ENCODE results near the gene CFAP43. TPM values are rescaled to one million over a fixed set of nuclear protein-coding genes. Genes with fewer than 3 reads are reported as not detected.
A peak's percentile ranks its signal among the peaks of the same experiment; 100 is the strongest.

CFAP43 gene
- total and polyA plus RNA-seq, 2 experiments from 2014 or later, result 0.24 to 0.44 TPM

GRCh38 chr10:104233817-104234216 lies 1.7 kb upstream of the CFAP43 start (continued):
- TF ChIP-seq REST (IDR thresholded peaks at IDR 0.05; ENCODE audit: unreplicated experiment), result no peak
- TF ChIP-seq STAT1 (IDR thresholded peaks at IDR 0.05; ENCODE audit: unreplicated experiment), result no peak
- TF ChIP-seq NANOG (IDR thresholded peaks at IDR 0.05; ENCODE audit: borderline replicate concordance), result no peak
- TF ChIP-seq, protein P1, sequence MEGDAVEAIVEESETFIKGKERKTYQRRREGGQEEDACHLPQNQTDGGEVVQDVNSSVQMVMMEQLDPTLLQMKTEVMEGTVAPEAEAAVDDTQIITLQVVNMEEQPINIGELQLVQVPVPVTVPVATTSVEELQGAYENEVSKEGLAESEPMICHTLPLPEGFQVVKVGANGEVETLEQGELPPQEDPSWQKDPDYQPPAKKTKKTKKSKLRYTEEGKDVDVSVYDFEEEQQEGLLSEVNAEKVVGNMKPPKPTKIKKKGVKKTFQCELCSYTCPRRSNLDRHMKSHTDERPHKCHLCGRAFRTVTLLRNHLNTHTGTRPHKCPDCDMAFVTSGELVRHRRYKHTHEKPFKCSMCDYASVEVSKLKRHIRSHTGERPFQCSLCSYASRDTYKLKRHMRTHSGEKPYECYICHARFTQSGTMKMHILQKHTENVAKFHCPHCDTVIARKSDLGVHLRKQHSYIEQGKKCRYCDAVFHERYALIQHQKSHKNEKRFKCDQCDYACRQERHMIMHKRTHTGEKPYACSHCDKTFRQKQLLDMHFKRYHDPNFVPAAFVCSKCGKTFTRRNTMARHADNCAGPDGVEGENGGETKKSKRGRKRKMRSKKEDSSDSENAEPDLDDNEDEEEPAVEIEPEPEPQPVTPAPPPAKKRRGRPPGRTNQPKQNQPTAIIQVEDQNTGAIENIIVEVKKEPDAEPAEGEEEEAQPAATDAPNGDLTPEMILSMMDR (conservative IDR thresholded peaks at IDR 0.05; ENCODE audit: low read depth in 2 of 2), result no peak
- no peak for TF ChIP-seq POLR2AphosphoS5 (IDR thresholded peaks at IDR 0.05; ENCODE audit: low read depth)
- no peak for TF ChIP-seq EZH2 (IDR thresholded peaks at IDR 0.05; ENCODE audit: low read depth, unreplicated experiment)
- TF ChIP-seq JUNB (IDR thresholded peaks at IDR 0.05; ENCODE audit: unreplicated experiment), result no peak

- Mint-ChIP-seq H3K4me1 (peaks cover 5% of the 10 kb centered on the region; the same call in 1 of the 3 replicates), H3K27ac (peak overlapping the region; percentile 67; the same call in 1 of the 2 replicates), H3K9me3 (peaks cover 16% of the 10 kb centered on the region; the same call in 2 of the 3 replicates), H3K4me3 (peak overlapping the region; percentile 91), H3K36me3 (ENCODE audit: low read depth) (peaks cover 12% of the 10 kb centered on the region; the same call in 2 of the 3 replicates), H3K27me3 (ENCODE audit: insufficient read depth, low read depth, poor library complexity) (no peaks in the 10 kb centered on the region)
- ATAC-seq (peak; percentile 21), DNase-seq (ENCODE audit: low spot score) (no peak)
- Histone ChIP-seq H3K9me2 (ENCODE audit: insufficient read depth) (no peaks in the 10 kb centered on the region), H3K27ac (ENCODE audit: low read depth) (no peak overlapping the region), H3K79me2 (replicated peaks; ENCODE audit: insufficient read depth) (no peaks in the 10 kb centered on the region), H2AFZ (peak overlapping the region; percentile 90), H3F3A (replicated peaks; ENCODE audit: low read depth) (0 out of 2 replicates have a peak, but pooled peaks cover 3% of the 10 kb centered on the region), H3K36me3 (ENCODE audit: insufficient read depth) (no peaks in the 10 kb centered on the region), H3K4me2 (peak overlapping the region; percentile 91), H3K4me1 (ENCODE audit: insufficient read depth) (peaks cover 11% of the 10 kb centered on the region), H3K4me3 (peak overlapping the region; percentile 81), H3K27me3 (ENCODE audit: insufficient read depth) (no peaks in the 10 kb centered on the region), H4K20me1 (replicated peaks; ENCODE audit: insufficient read depth) (no peaks in the 10 kb centered on the region)
- no peak for TF ChIP-seq STAT1 (IDR thresholded peaks at IDR 0.05; ENCODE audit: unreplicated experiment)
- no peak for TF ChIP-seq EZH2 (IDR thresholded peaks at IDR 0.05; ENCODE audit: low read depth, unreplicated experiment)
- TF ChIP-seq, protein P1 (conservative IDR thresholded peaks at IDR 0.05; ENCODE audit: low read depth in 2 of 2), result no peak
- no peak for TF ChIP-seq EZH2phosphoT487 (IDR thresholded peaks at IDR 0.05; ENCODE audit: unreplicated experiment)
- no peak for TF ChIP-seq NANOG (IDR thresholded peaks at IDR 0.05; ENCODE audit: borderline replicate concordance)
- no peak for TF ChIP-seq REST (IDR thresholded peaks at IDR 0.05; ENCODE audit: unreplicated experiment)
- no peak for TF ChIP-seq POLR2AphosphoS5 (IDR thresholded peaks at IDR 0.05; ENCODE audit: low read depth)
- TF ChIP-seq, protein P2, sequence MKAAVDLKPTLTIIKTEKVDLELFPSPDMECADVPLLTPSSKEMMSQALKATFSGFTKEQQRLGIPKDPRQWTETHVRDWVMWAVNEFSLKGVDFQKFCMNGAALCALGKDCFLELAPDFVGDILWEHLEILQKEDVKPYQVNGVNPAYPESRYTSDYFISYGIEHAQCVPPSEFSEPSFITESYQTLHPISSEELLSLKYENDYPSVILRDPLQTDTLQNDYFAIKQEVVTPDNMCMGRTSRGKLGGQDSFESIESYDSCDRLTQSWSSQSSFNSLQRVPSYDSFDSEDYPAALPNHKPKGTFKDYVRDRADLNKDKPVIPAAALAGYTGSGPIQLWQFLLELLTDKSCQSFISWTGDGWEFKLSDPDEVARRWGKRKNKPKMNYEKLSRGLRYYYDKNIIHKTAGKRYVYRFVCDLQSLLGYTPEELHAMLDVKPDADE (IDR thresholded peaks at IDR 0.05), result no peak
- no peak for TF ChIP-seq ZNF331 (CRISPR knock-in tag; IDR thresholded peaks at IDR 0.05; ENCODE audit: low read depth)
- TF ChIP-seq JUNB (IDR thresholded peaks at IDR 0.05; ENCODE audit: unreplicated experiment), result no peak
- no peak for TF ChIP-seq CREB1 (CRISPR knock-in tag; IDR thresholded peaks at IDR 0.05; ENCODE audit: low read depth)
- no peak for TF ChIP-seq ZNF114 (CRISPR knock-in tag; IDR thresholded peaks at IDR 0.05)
These were observed 494 bp upstream of the CFAP43 start for GRCh38 chr10:104232613-104233102.

Measured in GM23338 (cell line).